GM18951 (cell line): Measurements from ENCODE around the gene GOLGA8K.
"Not testable (repeated sequence)": the region's sequence is repeated elsewhere in the genome, so short reads cannot be mapped to it uniquely, and the experiment has no call there.

Source experiments
- in situ Hi-C: fragments of 300-500 bp; cut with MboI; formaldehyde crosslinking; loops from one replicate; pipeline ENCODE4 v1.12.0; 2022; ENCODE audit warnings: low sequenced_read_pairs, mixed read lengths, inconsistent platforms; ENCODE audit not compliant: unreplicated experiment

Gene GOLGA8K

GRCh38 chr15:32358462-32358861 is 44.6 kb downstream of the GOLGA8K start:
- in situ Hi-C loops = not testable (repeated sequence)

- in situ Hi-C loops = not testable (repeated sequence)
These were observed 46.2 kb downstream of the GOLGA8K start for GRCh38 chr15:32356909-32357308.

- in situ Hi-C loops = not testable (repeated sequence)
These were observed 50.3 kb downstream of the GOLGA8K start for GRCh38 chr15:32352748-32353147.

GRCh38 chr15:32350563-32351220 is 52.4 kb downstream of the GOLGA8K start:
- in situ Hi-C loops = not testable (repeated sequence)

- in situ Hi-C loops = not testable (repeated sequence)
These were observed 56.1 kb downstream of the GOLGA8K start for GRCh38 chr15:32347037-32347436.

- in situ Hi-C loops = not testable (repeated sequence)
These were observed 57.0 kb downstream of the GOLGA8K start for GRCh38 chr15:32345978-32346547.

- in situ Hi-C loops = not testable (repeated sequence)
These were observed 59.2 kb downstream of the GOLGA8K start for GRCh38 chr15:32343921-32344320.
